ENCODE results near the gene DTX3.

GRCh38 chr12:57614948-57615500 lies 10.4 kb downstream of the DTX3 start:
- TF ChIP-seq CTCF (conservative IDR thresholded peaks at IDR 0.05): no peak
- TF ChIP-seq EZH2 (IDR thresholded peaks at IDR 0.05; ENCODE audit: low read depth): no peak

Data from PC-9 (cell line).